ENCODE data around the gene THPO. TPM values are rescaled to one million over a fixed set of nuclear protein-coding genes. Genes with fewer than 3 reads are reported as not detected.

The THPO gene
- total and polyA plus RNA-seq, 10 of the 15 experiments (the other 5 are each of a cell fraction or from before 2014, with no cell fraction given), result not detected

DNA sequence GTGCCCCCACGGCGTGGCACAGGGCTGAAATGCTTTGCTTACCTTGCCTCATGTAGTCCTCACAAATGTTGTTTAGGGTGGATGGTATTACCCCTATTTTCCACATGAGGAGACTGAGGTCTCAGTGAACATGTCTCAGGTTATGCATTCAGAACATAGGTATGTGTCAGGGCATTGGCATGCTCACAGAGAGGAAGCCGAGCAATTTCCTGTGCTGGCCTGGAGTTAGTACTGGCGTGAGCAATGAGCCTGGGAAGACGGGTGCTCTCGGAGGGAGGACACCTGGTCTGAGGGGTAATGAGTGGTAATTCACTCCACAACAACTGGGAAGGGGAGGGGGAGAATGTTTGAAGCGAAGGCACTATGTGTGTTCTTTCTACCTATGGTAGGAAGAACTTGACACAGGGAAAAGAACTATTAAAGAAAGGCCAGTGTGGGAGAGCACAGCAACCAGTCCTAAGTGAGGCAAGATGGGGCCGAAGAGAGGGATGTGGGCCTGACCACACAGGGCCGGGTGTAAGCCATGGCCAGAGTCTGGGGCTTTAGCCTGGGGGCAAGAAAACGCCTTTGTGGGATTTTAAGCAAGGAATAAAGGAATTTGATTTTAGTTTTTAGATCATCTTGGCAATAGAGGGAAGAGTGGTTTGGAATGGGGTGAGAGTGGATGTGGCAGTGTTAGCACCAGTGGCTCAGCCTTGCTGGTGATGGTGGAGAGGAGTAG, 45.5 kb downstream of the THPO start:
- peaks cover 2% of the 10 kb centered on the region for H4K20me1 ChIP-seq (ENCODE audit: control insufficient read depth, insufficient read depth)
- ATAC-seq (no peak), DNase-seq (ENCODE audit: low read depth, low spot score) (no peak), FAIRE-seq (no peak)
- H3K27ac ChIP-seq (ENCODE audit: control insufficient read depth, insufficient read depth), result no peak overlapping the region
- intact Hi-C loops (cut with micrococcal nuclease; ENCODE audit: unreplicated experiment), result no loop called here
- SMC1A ChIA-PET (ENCODE audit: uncharacterized antibody, unreplicated experiment), result no interaction called here
- H3K4me1 ChIP-seq (ENCODE audit: control insufficient read depth, insufficient read depth, low read length), result peaks cover 8% of the 10 kb centered on the region
- H3K9me3 ChIP-seq (replicated peaks; ENCODE audit: control insufficient read depth, insufficient read depth, low read length), result no peaks in the 10 kb centered on the region
- peaks cover 34 to 44% of the 10 kb centered on the region in 2 experiments for H3K36me3 ChIP-seq (ENCODE audit: control insufficient read depth in 2 of 2, insufficient read depth in 2 of 2, low read length in 1 of 2)
- H3K27me3 ChIP-seq (replicated peaks in 1 of 2; ENCODE audit: control insufficient read depth in 2 of 2, insufficient read depth in 2 of 2, low read length in 1 of 2), result no peaks in the 10 kb centered on the region
- TF ChIP-seq SMAD5 (IDR thresholded peaks at IDR 0.05; ENCODE audit: low read depth) (0 out of 2 replicates have a peak, but pooled peaks have one; percentile 32), POLR2AphosphoS5 (IDR thresholded peaks at IDR 0.05; ENCODE audit: low read length) (peak; percentile 44), ZSCAN29 (IDR thresholded peaks at IDR 0.05) (no peak), CBX5 (IDR thresholded peaks at IDR 0.05; ENCODE audit: low read depth) (no peak), POLR2A (IDR thresholded peaks at IDR 0.05; ENCODE audit: low read depth, low read length) (peak; percentile 31), ZNF217 (IDR thresholded peaks at IDR 0.05) (no peak), POLR2AphosphoS2 (IDR thresholded peaks at IDR 0.05; ENCODE audit: low read depth, low read length) (no peak), ZNF274 (IDR thresholded peaks at IDR 0.05; ENCODE audit: insufficient read depth, insufficient read length) (no peak), NR2C1 (IDR thresholded peaks at IDR 0.05) (no peak), FOXK2 (IDR thresholded peaks at IDR 0.05) (no peak), NR2F1 (conservative IDR thresholded peaks at IDR 0.05) (no peak), ZZZ3 (IDR thresholded peaks at IDR 0.05; ENCODE audit: control insufficient read depth, insufficient read length, low read depth) (no peak)
- TF ChIP-seq, protein P1, sequence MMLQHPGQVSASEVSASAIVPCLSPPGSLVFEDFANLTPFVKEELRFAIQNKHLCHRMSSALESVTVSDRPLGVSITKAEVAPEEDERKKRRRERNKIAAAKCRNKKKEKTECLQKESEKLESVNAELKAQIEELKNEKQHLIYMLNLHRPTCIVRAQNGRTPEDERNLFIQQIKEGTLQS (IDR thresholded peaks at IDR 0.05; ENCODE audit: borderline replicate concordance, extremely low read depth, low read depth, low read length), result no peak
- TF ChIP-seq, protein P2, sequence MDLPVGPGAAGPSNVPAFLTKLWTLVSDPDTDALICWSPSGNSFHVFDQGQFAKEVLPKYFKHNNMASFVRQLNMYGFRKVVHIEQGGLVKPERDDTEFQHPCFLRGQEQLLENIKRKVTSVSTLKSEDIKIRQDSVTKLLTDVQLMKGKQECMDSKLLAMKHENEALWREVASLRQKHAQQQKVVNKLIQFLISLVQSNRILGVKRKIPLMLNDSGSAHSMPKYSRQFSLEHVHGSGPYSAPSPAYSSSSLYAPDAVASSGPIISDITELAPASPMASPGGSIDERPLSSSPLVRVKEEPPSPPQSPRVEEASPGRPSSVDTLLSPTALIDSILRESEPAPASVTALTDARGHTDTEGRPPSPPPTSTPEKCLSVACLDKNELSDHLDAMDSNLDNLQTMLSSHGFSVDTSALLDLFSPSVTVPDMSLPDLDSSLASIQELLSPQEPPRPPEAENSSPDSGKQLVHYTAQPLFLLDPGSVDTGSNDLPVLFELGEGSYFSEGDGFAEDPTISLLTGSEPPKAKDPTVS (IDR thresholded peaks at IDR 0.05; ENCODE audit: low read depth, low read length), result no peak
- RAD21 ChIA-PET (ENCODE audit: unreplicated experiment), result no interaction called here
- H3K4me3 ChIP-seq, result no peak overlapping the region
- POLR2A ChIA-PET, result no interaction called here
- no peak overlapping the region for H3K9ac ChIP-seq (ENCODE audit: control insufficient read depth, insufficient read depth, low read length)
- no TSS peak for BruUV-seq (replicated peaks)
- no peak overlapping the region for H3K4me2 ChIP-seq (ENCODE audit: control insufficient read depth, insufficient read depth)
- CTCF ChIA-PET, result no interaction called here
- no peaks in the 10 kb centered on the region for H3K79me2 ChIP-seq (ENCODE audit: control insufficient read depth, insufficient read depth, low read length)
- WGBS (ENCODE audit: insufficient coverage, insufficient replicate concordance, low lambda C conversion rate, missing lambda C conversion rate), result 91% methylated on average over 10 of the region's 10 CpGs
- no peak overlapping the region for H2AFZ ChIP-seq (ENCODE audit: control insufficient read depth, low read depth, low read length)
- in situ Hi-C loops (cut with MboI), result no loop called here
